OCI-LY3 (cell line): Measurements from ENCODE around the gene XPA.

Source experiments
- H2AFZ ChIP-seq: fragments of 200-600, 300-600 bp; shearing (Covaris generic); 2 replicates; pipeline ENCODE4 v1.6.0; 2014; ENCODE audit warnings: antibody characterized with exemption, low read depth, low read length
- H3K27ac ChIP-seq: fragments of 200-600, 300-600 bp; sonication (generic); 2 replicates; pipeline ENCODE4 v1.5.1; 2014; ENCODE audit warnings: mild to moderate bottlenecking, low read length, moderate library complexity, mixed read lengths
- H3K27me3 ChIP-seq: fragments of 200-600, 300-600 bp; sonication (generic); 2 replicates; pipeline ENCODE4 v1.6.1; 2014; ENCODE audit warnings: low read depth, low read length, mixed read lengths
- H3K36me3 ChIP-seq: fragments of 200-600, 300-600 bp; sonication (generic); replicated peaks from 2 replicates; pipeline ENCODE3; 2014; ENCODE audit warnings: low read depth, low read length, mixed read lengths
- H3K4me1 ChIP-seq: fragments of 300-600, 200-600 bp; sonication (generic); 2 replicates; pipeline ENCODE4 v1.6.1; 2014; ENCODE audit warnings: low read length, mixed read lengths
- H3K4me2 ChIP-seq: fragments of 200-600, 300-600 bp; sonication (generic); 2 replicates; pipeline ENCODE4 v1.6.1; 2014; ENCODE audit warnings: low read length, mixed read lengths
- H3K4me3 ChIP-seq: fragments of 300-600, 200-600 bp; sonication (generic); 2 replicates; pipeline ENCODE4 v1.5.1; 2014; ENCODE audit warnings: antibody characterized with exemption, mild to moderate bottlenecking, low read length, moderate library complexity
- H3K79me2 ChIP-seq: fragments of 300-600, 200-600 bp; shearing (Covaris generic); 2 replicates; pipeline ENCODE4 v1.6.1; 2014; ENCODE audit warnings: mild to moderate bottlenecking, low read length, mixed read lengths
- H3K9ac ChIP-seq: fragments of 300-600, 200-600 bp; shearing (Covaris generic); 2 replicates; pipeline ENCODE4 v1.6.0; 2014; ENCODE audit warnings: mild to moderate bottlenecking, low read length, moderate library complexity
- H3K9me3 ChIP-seq: fragments of 200-600, 300-600 bp; shearing (Covaris generic); 2 replicates; pipeline ENCODE4 v1.6.1; 2014; ENCODE audit warnings: low read length, mixed read lengths; ENCODE audit not compliant: insufficient read depth
- H4K20me1 ChIP-seq: fragments of 200-600, 300-600 bp; sonication (generic); 2 replicates; pipeline ENCODE4 v1.6.1; 2016; ENCODE audit warnings: low read length, mixed read lengths; ENCODE audit not compliant: insufficient read depth
- CTCF ChIP-seq: fragments of 200-600, 300-600 bp; sonication (generic); IDR thresholded peaks from 2 replicates; pipeline ENCODE4 v1.5.1; 2014; ENCODE audit warnings: antibody characterized with exemption, low read length, low read depth
- EZH2phosphoT487 ChIP-seq: fragments of 200-600 bp; shearing (Covaris generic); IDR thresholded peaks from 2 replicates; pipeline ENCODE4 v1.6.1; 2018; ENCODE audit warnings: antibody characterized with exemption, mixed run types, low read depth

Gene XPA

GRCh38 chr9:97636903-97637302, 60.2 kb downstream of the XPA start:
- no peaks in the 10 kb centered on the region for H3K27me3 ChIP-seq
- H3K79me2 ChIP-seq: peaks cover 89% of the 10 kb centered on the region
- no peak overlapping the region for H3K27ac ChIP-seq
- H3K4me3 ChIP-seq: no peak overlapping the region
- no peak overlapping the region for H2AFZ ChIP-seq
- H3K36me3 ChIP-seq: peaks cover 5% of the 10 kb centered on the region
- H3K4me2 ChIP-seq: peak overlapping the region; percentile 28
- peaks cover 36% of the 10 kb centered on the region for H4K20me1 ChIP-seq
- no peak overlapping the region for H3K9ac ChIP-seq
- H3K9me3 ChIP-seq: no peaks in the 10 kb centered on the region
- peaks cover 26% of the 10 kb centered on the region for H3K4me1 ChIP-seq
- TF ChIP-seq CTCF (no peak), EZH2phosphoT487 (no peak)

DNA sequence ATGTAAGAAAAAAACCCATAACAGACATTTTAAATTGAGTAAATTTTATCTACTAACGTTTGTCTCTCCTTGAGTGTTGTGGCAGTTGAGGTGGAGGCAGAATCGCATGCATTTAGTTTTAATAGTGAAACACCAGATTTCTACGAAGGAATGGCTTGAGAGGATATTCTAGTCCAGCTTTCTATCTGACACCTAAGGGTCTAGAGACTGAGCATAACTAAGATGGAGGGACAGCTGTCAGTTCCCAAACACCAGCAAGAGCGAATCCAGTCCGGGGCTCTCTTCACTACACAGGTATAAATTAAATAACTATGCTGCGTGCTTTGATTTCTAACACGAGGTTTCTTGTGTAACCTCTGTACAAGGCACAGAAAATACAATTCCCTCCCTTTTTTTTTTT, 62.1 kb downstream of the XPA start:
- H3K9me3 ChIP-seq: no peaks in the 10 kb centered on the region
- no peak overlapping the region for H3K27ac ChIP-seq
- peaks cover 87% of the 10 kb centered on the region for H3K79me2 ChIP-seq
- peak overlapping the region; percentile 85 for H3K9ac ChIP-seq
- peaks cover 33% of the 10 kb centered on the region for H4K20me1 ChIP-seq
- no peaks in the 10 kb centered on the region for H3K27me3 ChIP-seq
- peak overlapping the region; percentile 61 for H3K4me2 ChIP-seq
- TF ChIP-seq EZH2phosphoT487 (no peak), CTCF (no peak)
- no peak overlapping the region for H2AFZ ChIP-seq
- H3K36me3 ChIP-seq: no peaks in the 10 kb centered on the region
- peak overlapping the region; percentile 88 for H3K4me3 ChIP-seq
- peaks cover 32% of the 10 kb centered on the region for H3K4me1 ChIP-seq

DNA sequence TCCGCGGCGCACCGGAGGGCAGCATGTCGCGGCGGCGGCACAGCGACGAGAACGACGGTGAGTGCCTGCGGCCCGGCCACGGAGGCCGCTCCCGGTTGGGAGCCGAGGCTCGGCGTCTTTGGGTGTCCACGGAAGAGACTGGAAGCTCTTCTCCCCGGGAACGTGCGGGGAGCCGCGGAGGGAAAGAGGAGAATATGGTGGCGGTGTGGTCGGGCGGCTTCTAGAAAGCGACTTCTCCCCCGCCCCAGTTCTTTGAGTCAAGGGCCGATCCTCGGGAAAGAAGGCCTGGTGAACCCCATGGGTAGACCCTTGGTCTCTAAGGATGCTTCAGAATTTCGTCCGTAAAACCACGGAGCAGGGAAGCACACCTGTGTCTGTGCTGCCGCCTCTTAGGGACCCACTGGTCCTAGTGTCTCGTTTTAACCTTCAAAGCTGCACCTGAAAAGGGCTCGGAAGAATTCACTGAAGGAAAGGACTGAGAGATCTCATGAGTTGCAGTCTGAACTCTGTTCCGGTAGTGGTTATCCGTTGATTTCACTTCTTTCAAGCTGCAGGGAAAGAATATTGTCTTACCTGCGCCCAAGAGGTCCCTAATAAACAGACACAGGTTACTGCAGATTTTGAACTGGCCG, 63.2 kb downstream of the XPA start:
- Histone ChIP-seq H3K4me2 (peak overlapping the region; percentile 61), H3K27ac (peak overlapping the region; percentile 87), H2AFZ (peak overlapping the region; percentile 17; the same call in 1 of the 2 replicates)

More for the DNA sequence above, 63.2 kb downstream of the XPA start:
- no peaks in the 10 kb centered on the region for H3K27me3 ChIP-seq
- H3K9me3 ChIP-seq: no peaks in the 10 kb centered on the region
- no peaks in the 10 kb centered on the region for H3K36me3 ChIP-seq
- H3K9ac ChIP-seq: peak overlapping the region; percentile 85
- peaks cover 32% of the 10 kb centered on the region for H3K4me1 ChIP-seq
- peaks cover 82% of the 10 kb centered on the region for H3K79me2 ChIP-seq
- TF ChIP-seq EZH2phosphoT487 (no peak), CTCF (no peak)
- H3K4me3 ChIP-seq: peak overlapping the region; percentile 88
- H4K20me1 ChIP-seq: peaks cover 22% of the 10 kb centered on the region
